Measurements from ENCODE around the gene AVPI1.
A peak's percentile ranks its signal among the peaks of the same experiment; 100 is the strongest.

AVPI1 gene, protein sequence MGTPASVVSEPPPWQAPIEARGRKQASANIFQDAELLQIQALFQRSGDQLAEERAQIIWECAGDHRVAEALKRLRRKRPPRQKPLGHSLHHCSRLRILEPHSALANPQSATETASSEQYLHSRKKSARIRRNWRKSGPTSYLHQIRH

DNA sequence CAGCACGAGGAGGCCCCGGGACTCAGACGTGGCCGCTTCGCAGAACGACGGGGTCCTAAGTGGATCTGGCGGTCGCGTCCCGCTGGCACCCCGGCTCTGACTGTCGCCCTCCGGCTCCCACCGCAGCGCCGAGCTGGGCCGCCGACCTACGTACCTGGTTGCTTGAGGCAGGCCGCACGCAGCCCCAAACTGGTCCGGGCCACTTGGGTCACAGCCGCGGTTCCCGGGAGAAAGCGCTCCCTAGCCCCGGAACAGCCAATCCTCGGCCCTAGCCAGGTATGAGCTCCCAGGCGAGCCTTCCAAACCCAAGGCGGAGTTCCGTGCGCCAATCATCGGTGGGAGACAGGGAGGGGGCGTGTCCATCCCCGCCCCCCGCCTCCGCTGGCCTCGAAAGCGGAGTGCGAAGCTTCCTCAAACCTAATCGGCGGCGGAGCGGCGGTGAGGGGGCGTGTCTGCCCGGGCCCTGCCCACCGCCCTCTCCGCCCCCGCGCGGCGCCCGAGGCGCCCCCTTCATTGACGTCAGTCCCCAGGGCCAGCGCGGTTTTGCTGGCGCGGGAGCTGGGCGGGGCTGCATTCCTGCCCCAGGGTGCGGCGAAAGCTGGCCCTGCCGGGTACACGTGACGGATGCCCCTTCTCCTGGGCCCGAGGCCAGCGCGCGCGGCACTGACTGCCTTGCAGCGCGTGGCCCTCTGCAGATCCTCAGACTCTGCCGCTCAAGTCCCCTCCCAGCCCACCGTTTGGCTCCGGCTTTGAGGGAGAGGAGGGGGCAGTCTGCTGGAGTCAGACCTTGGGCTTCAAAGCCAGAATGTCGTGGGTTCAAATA is at the start of gene AVPI1:
Gene AVPI1 (minus strand): TSS at position 280 of the 823 bp plus-strand sequence. CDS start 7,336 bp downstream, outside the sequence.
- DNase-seq, result peak; percentile 97

DNA sequence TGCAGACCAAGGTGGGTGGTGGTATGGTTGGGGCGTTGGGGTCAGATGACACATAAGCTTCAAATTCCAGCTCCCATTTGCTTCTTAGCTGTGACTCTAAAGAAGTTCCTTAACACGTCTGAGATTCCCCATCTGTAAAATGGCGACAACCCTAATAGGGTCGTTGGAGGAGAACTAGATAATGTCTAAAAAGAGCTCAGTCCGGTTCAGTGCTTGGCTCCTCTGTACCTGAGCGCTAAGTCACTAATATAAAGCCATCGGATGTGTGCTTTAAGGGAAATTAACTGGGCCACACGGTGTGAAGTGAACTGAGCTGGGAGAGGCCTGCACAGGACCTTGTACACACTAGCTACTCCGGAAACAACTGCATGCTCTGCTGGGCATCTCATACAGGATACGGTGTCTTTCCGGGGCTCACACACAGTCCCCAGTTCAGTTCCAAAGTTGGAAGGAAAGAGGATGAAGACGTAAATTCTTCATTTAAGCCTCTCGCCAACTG is 49.4 kb upstream of the AVPI1 start:
- DNase-seq, result no peak

DNA sequence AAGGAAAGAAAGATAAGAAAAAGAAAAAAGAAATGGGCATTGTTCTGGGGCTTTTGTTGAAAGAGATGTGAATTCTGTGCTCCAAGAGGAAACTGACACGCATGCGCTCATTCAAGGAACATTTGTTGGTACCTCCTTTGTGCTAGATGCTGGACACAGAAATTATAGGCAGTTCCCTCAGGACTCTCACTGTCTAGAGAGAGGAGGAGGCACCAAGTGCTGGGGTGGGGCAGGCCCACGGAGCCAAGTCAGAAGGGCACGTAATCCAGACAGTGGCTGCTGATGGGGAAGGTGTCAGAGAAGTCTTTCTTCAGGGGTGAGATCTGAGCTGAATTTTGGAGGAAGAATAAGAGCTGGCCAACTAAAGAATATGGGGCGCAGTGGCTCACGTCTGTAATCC is 47.0 kb upstream of the AVPI1 start:
- no peak for DNase-seq

DNA sequence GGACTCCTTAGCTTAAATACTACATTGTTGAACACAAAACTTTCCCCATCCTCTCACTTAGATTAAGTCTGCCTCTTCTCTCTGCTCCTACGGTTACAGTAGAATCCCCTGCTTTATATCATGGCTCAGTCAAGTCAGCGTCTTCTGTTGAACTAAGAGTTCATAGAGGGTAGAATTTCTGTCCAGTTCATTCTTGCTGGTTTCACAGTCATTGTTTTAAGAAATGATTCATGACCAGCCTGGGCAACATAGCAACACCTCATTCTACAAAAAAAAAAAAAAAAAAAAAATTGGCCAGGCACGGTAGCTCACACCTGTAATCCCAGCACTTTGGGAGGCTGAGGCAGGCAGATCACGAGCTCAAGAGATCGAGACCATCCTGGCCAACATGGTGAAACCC is 46.2 kb upstream of the AVPI1 start:
- no peak for DNase-seq

DNA sequence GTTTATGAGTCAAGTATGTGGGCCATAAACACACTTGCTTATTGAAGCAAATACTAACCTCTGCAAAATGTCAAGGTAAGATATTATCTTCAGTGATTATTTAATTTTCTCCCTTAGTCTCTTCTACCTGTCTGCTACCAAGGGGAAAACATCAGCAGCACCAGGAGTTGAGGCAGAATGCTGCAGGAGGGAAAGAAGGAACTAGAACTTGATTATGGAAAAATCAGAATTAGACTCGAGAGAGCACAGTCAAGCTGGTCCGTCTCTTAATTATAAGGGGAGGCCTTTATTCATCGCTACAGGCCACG is 45.0 kb upstream of the AVPI1 start:
- no peak for DNase-seq

DNA sequence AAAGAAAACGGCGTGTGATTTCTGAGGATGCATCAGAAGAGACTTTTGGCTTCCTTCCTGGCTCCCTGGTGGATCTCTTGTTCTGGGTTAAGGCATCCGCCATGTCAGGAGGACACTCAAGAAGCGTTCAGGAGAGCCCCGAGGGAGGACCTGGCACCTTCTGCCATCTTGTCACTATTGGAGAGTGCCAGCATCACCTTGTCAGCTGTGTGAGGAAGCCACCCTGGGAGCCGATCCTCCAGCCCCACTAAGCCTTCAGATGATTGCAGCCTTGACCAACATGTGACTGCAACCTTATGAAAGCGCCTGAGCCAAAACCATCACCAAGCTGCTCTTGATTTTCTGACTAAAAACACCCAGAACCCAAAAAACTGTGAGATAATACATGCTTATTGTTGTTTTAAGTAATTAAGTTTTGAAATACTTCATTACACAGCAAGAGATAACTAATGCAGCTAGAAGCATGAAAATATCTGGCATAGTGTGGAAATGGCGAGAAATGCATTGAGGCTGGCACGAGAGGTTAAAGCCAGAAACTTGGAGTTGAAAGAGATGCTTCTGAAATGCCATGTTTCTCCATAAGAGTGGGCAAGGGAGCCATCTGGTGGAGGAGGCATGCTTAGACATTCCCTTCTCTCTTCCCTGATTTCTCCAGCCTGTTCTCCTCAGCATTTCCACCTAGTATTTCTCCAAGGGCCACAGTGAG is 44.5 kb upstream of the AVPI1 start:
- DNase-seq, result peak; percentile 38

DNA sequence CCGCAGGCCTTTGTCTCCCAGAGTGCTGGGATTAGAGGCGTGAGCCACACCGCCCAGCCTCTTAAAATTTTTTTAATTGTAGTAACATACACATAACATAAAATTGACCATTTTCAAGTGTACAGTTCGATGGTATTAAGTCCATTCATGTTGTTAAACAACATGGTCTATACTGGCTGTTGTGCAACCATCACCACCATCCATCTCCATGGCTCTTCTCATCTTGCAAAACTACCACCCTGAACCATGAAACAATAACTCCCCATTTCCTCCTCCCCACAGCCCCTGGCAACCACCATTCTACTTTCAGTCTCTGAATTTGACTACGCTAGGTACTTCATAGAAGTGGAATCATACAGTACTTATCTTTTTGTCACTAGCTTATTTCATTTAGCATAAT is 42.0 kb upstream of the AVPI1 start:
- DNase-seq, result no peak

DNA sequence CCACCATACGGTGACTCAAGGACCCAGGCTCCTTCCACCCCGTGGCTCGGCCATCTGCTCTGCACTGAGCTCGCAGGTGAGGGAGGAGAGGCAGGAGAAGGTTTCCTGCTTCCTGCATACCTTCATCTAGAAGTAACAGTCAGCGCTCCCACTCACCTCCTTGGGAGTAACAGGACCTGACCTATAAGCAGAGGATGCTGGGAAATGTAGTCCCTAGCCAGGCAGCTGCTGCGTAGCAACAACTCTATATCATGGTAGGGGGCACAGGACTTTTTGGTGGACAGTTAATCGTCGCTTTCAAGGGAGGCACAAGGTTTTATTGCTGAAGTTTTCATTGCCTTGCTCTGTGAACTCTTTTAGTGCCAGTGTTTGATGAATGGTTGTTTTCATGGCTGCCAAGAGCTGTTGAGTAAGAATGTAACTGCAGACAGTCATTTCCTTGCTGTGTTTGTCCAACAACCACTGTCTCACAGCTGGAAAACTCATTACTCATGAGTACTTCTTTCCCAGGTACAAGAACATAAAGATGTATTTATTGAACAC is 39.7 kb upstream of the AVPI1 start:
- no peak for DNase-seq

DNA sequence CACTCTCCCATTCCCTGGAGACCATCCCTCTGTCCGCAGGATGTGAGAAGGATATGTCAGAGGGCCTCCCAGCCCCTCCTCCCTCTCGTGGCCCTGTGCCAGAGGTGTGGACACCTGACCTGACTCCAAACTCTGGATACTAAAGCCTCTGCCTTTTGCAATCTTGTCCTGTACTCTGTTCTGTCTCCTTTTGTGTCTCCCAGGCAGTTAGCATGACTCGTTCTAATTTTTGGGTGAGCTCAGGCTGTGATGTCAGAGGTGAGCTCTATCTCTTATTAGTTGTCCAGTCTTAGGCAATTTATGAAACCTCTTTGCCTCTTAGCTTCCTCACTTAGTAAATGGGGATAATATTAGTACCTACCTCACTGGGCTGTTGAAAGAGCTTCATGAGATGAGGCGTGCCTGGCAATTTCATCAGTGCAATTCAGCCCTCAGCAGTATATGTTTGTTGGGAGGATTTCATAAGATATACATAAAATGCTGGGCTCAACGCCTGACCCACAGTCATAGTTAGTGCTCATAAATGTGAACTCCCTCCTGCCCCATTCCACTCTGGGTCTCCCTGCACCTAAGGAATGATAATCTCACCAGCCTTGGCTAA is 37.4 kb upstream of the AVPI1 start:
- no peak for DNase-seq

DNA sequence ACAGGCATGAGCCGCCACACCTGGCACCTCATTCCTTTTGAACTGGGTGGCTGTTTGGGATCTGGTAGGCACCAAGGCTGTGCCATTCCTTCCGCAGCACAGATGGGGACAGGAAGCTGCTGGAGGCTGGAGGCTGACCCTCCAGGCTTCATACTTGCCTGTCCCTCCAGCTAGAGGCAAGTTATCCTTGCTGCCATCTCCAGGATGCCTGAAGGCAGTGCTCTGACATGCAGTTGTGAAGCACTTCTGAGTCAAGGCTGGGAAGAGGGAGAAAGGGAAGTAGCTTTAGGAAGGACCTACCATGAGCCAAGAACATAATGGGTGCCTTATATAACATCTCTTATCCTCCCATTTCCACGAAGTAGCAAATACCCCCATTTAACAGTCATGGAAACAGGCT is 36.0 kb upstream of the AVPI1 start:
- DNase-seq, result no peak

DNA sequence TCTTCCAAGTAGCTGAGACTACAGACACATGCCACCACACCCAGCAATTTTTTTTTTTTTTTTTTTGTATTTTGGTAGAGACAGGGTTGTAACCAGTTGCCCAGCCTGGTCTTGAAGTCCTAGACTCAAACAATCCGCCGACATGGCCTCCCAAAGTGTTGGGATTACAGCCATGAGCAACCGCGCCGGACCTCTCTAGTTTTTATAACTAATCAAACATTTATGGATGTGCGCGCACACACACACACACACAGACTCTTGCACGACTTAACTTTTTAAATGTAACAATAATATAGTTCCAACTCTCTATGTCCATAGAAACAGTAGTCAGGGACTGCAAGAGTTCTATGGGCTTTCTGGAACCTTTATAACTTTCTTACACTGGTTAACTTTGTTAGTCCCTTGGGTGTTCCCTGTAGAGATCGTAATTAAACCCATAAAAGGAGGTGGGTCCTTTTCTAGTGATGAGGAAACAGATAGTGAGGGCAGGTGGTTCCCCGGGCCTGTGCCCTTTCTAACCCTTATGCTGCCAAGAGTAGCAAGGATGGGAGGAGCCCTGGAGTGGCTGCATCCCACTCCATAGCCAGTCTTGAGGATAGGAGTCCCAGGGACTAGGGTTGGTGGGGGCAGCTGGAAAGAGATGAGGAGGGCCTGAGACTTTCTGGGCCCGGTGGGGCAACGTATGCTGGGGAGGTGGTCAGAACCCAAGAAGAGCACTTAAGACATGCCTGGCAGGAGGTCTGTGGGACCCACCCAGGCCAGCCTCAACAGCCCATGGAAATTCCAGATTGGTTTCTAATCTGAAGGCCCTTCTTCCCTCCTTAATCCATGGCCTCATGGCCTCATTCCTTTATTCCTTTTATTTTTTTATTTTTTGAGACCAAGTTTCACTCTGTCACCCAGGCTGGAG is 35.1 kb upstream of the AVPI1 start:
- DNase-seq, result no peak

DNA sequence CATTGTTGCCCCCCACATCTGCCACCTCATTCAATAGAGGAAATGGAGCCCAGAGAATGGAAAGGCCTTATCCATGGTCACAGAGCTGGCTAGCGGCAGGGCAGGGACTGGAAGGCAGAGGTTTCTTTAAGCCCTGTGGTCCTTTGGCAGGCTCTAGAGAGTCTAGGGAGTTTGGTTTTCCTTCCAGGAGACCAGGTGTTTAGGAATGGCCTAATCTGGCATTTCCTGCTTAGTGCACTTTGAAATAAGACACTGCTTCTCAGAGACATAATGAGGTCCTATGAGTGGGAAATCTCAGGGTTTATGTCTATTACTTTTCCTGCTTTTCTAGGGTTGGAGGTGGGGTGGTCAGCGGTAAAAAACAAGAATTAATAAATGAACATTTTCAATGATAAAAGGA is 32.6 kb upstream of the AVPI1 start:
- DNase-seq, result no peak

DNA sequence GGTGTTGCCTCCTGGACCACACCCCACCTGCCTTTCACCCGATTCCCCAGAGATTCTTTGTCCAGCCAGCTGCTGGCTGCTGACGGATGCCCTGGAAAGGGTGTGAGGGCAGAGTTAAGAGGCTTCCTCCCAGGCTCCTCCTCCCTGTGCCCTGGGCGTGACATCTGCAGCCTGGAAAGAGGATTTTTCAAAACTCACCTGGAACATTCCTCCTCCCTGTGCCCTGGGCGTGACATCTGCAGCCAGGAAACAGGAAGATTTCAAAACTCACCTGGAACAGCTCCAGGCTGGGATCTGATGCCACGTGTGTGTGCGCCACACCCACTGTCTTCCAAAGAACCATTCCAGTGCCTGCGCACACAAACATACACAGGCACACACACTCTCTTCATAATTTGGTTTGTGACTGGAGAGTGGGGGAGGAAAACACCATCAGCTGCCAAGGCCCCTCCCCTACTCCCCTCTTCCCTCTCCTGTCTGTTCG is 31.7 kb upstream of the AVPI1 start:
- DNase-seq, result no peak

DNA sequence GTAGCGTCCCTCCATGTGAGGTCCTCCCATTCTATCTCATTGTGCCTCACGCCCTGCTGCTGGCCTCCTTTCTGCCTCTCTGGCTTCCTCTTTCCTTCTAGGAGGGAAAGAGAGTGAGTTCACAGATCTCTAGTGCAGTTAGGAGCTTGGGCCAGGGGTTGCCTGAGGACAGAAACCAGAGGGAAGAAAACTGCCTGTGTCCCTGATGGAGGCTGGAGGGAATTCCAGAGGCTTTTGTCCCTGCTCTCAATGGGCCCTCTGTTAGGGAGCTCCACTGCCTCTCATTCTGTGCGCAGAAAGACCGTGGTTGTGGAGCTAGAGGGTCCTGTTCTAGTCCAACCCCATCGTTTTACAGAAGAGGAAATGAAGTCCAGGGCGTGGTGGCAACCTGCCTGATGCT is 31.1 kb upstream of the AVPI1 start:
- DNase-seq, result no peak

DNA sequence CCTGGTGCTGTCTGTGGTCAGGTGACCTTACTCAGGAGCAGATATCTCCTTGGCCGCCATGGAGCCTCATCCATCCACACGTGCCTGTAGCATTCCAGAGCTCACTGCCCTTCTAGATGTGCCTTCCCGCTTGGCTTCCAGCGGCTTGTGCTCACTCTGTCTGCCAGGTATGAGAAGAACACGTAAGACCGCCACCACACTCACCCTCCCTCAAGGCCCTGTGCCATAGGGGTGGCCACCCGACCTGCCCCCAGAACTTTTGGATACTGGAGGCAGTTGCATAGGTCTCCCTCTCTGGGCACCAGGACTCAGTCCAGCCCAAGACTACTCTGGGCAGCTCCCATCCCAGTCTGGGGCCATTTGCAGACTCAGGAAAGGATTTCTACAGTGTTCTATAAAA is 30.6 kb upstream of the AVPI1 start:
- DNase-seq, result no peak

DNA sequence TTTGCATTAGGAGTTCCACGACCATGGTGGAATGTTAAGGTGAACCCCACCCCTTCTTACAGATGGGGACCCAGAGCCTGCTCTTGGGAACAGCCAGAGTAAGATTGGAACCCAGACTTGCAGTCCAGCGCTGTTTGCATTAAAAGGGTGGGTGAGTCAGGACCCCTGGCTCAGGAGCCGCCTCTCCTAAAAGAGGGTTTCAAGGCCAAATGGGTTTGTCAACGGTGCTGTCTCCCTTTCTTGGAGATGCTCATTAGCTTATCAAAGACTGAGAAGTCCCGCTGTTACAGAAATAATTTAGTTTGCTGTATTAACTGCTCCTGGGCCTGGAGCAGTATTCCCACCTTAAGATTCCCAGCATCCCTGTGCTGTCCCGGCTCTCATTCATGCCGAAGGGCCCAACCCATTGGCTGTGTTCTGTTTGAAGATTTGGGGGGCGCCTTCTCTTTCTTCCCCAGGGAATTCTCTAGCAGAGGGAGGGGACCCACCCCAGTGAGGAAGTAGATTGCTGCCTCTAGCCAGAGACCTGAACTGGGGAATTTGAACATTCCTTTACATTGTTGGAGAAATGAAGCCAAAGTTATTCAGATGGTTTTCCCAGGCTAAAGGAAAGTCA is 28.3 kb upstream of the AVPI1 start:
- no peak for DNase-seq

DNA sequence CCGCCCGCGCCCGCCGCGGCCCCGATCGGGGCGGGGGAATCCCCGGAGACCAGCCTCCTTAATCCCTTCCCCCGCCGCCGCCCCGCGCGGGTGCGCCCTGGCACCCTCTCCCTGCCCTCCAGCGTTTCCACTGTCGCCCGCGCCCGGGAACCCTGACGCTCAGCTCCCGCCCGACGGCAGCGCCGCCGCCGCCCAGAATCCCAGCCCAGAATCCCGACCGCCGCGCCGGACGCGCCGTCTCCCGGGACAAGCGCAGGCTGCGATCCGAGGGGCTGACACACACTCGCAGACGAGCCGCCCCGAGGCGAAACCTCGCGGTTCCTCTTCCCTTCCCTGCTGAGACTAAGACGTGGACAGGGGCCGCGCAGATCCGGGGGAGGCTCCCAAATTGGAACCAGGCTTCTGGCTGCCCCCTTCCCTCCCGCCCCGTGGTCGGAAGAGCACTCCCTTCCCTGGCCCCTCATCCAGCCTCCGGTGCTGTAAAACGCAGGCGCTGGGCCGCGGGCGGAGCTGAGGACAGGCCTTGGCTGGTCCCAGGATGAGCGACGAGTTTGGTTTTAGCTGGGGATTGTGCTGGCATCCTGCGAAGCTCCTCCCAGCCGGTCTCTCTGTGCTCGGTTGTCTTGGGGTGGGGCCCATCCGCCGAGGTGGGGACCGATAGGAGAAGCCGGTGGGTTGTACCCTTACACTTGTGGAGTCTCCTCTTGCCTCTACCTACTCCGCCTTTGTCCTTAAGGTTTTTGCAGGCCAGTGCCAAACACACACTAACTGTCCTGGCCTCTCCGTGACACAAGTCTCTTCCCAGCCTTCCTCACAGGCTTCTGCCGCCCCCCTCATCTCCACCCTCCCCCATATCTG is 27.6 kb upstream of the AVPI1 start:
- DNase-seq, result no peak

DNA sequence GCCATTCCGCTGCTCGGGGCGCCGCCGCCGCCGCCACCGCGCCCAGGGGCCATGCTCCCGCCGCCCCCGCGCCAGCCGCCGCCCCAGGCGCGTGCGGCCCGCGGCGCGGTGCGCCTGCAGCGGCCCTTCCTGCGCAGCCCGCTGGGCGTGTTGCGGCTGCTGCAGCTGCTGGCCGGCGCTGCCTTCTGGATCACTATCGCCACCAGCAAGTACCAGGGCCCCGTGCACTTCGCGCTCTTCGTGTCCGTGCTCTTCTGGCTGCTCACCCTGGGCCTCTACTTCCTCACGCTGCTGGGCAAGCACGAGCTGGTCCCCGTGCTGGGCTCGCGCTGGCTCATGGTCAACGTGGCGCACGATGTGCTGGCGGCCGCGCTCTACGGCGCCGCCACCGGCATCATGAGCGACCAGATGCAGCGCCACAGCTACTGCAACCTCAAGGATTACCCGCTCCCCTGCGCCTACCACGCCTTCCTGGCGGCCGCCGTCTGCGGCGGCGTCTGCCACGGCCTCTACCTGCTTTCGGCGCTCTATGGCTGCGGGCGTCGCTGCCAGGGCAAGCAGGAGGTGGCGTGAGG is 26.9 kb upstream of the AVPI1 start:
- DNase-seq, result peak; percentile 68

DNA sequence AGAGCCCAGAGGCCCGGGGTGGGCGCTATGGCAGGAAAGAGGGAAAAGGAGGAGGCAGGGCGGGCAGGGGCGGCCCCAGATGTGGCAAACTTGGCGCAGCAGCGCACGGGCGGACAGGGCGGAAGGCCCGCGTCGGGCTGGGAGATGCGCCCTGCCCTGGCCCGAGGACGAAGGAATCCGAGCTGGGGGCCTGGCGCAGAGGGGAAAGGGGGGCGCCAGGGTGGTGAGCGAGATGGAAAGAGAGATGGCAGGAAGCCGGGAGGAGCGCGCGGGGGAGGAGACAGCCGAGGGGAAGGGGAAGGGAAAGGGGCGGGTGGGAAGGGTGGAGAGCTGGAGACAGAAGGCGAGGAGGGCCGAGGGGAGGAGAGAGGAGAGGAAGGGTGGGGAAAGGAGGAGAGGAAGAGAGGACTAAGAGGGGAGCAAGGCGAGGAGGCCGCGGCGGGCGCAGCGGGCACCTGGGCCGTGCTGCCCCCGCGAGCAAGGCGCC is 26.3 kb upstream of the AVPI1 start, which contains the start of gene MARVELD1:
Gene MARVELD1 (plus strand): TSS at position 392 of the 487 bp plus-strand sequence. CDS start 147 bp downstream, outside the sequence.
- DNase-seq, result no peak
